Stimulated activated CD4-positive, alpha-beta T cell treated with anti-CD3 and anti-CD28 coated beads, Interleukin-2, amount 100 ng/mL, for 24 hours (primary cell): ENCODE results near the gene TM7SF2.

Experiments
- DNase-seq, 2 donors: peaks; one replicate each; pipeline ENCODE4 v3.0.0-alpha.2; 2020

Gene TM7SF2

GRCh38 chr11:65160643-65161042 lies 49.0 kb downstream of the TM7SF2 start:
- no peak for DNase-seq

DNA sequence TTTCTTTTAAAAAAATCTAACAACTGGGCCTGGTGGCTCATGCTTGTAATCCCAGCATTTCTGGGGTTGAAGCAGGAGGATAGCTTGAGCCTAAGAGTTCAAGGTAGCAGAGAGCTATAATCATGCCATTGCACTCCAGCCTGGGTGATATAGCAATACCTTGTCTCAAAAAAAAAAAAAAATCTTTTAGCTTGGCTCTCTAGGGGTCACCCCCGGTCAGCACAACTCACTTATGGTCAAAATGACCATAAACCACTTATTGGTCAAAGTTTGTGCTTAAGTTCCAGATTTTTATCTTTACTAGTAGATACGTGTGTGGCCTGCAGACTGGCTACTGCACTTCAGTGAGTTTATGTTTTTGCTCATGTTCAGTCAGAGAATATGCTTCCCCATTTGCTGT lies 52.0 kb downstream of the TM7SF2 start:
- DNase-seq = no peak
